HepG2 (cell line): ENCODE data around the gene NDE1. TPM values are rescaled to one million over a fixed set of nuclear protein-coding genes. Genes with fewer than 3 reads are reported as not detected.

Experiments used
- KAT7 ChIP-seq: IDR thresholded peaks from 2 replicates; pipeline ENCODE4 v1.6.1; 2018; ENCODE audit warnings: borderline replicate concordance, missing compliant biosample characterization
- KDM5B ChIP-seq: sonication (generic); formaldehyde crosslinking; IDR thresholded peaks from 2 replicates; pipeline ENCODE4 v1.4.0; 2020; ENCODE audit warnings: missing genetic modification reagents, mild to moderate bottlenecking, borderline replicate concordance
- MED1 ChIP-seq: sonication (generic); formaldehyde crosslinking; IDR thresholded peaks from 2 replicates; pipeline ENCODE4 v1.4.0; 2020; ENCODE audit warnings: missing genetic modification reagents
- NONO ChIP-seq, 2 experiments: fragments of 450-650 bp in 1 of 2; sonication (generic) in 1 of 2; formaldehyde crosslinking in 1 of 2; IDR thresholded peaks in 1 of 2; conservative IDR thresholded peaks in 1 of 2; 2 replicates each; pipeline versions ENCODE4 v1.6.1 to v1.8.0; 2017 to 2022; ENCODE audit warnings: mild to moderate bottlenecking in 1 of 2, missing genetic modification reagents in 1 of 2, moderate library complexity in 1 of 2
- PAX8 ChIP-seq: sonication (generic); formaldehyde crosslinking; IDR thresholded peaks from 2 replicates; pipeline ENCODE4 v1.8.0; 2022; ENCODE audit warnings: mild to moderate bottlenecking, missing genetic modification reagents, borderline replicate concordance
- ZBTB21 ChIP-seq: sonication (generic); formaldehyde crosslinking; IDR thresholded peaks from 2 replicates; pipeline ENCODE4 v1.4.0; 2020; ENCODE audit warnings: missing genetic modification reagents
- ZNF225 ChIP-seq: sonication (generic); formaldehyde crosslinking; IDR thresholded peaks from 2 replicates; pipeline ENCODE4 v1.4.0; 2020; ENCODE audit warnings: mild to moderate bottlenecking, missing genetic modification reagents
- ZNF251 ChIP-seq: sonication (generic); formaldehyde crosslinking; IDR thresholded peaks from 2 replicates; pipeline ENCODE4 v1.9.0; 2021; ENCODE audit warnings: mild to moderate bottlenecking, missing genetic modification reagents
- ZNF362 ChIP-seq: sonication (generic); formaldehyde crosslinking; IDR thresholded peaks from 2 replicates; pipeline ENCODE4 v1.4.0; 2020; ENCODE audit warnings: missing genetic modification reagents, mild to moderate bottlenecking, borderline replicate concordance
- ZNF569 ChIP-seq: sonication (generic); formaldehyde crosslinking; IDR thresholded peaks from 2 replicates; pipeline ENCODE4 v1.5.0; 2020; ENCODE audit warnings: mild to moderate bottlenecking, missing genetic modification reagents, moderate library complexity, borderline replicate concordance
- ZSCAN21 ChIP-seq: sonication (generic); formaldehyde crosslinking; IDR thresholded peaks from 2 replicates; pipeline ENCODE4 v1.8.0; 2022; ENCODE audit warnings: mild to moderate bottlenecking, missing genetic modification reagents, moderate library complexity, borderline replicate concordance
- polyA plus RNA-seq, 8 experiments: library from polyadenylated mRNA; depleted of rRNA in 3 of 8; stranded (reverse) in 7 of 8; unstranded in 1 of 8; fragments of >200 nt; fragmentation: Illumina TruSeq in 4 of 8; extraction: Trizol in 4 of 8; gene quantifications; 2 replicates each; pipeline versions ENCODE4 v1.2.1 to v1.2.3, GENCODE V29; 2011 to 2016; ENCODE audit warnings: low read depth in 4 of 8, missing spikeins in 1 of 8, mixed read lengths in 1 of 8; ENCODE audit not compliant: insufficient read depth in 1 of 8
- total RNA-seq, 5 experiments: library from RNA; depleted of rRNA; stranded (reverse); fragments of >200 nt; fragmentation: Illumina TruSeq; extraction: Trizol; gene quantifications; 2 replicates each; pipeline ENCODE4 v1.2.3, GENCODE V29; 2016; ENCODE audit warnings: low read depth in 1 of 5
- TF ChIP-seq, protein P1 (sequence below), 2 experiments: IDR thresholded peaks; 2 replicates each; pipeline ENCODE4 v1.6.1; 2011 to 2012; ENCODE audit warnings: low read length in 2 of 2, borderline replicate concordance in 1 of 2, low read depth in 1 of 2, mild to moderate bottlenecking in 1 of 2, moderate library complexity in 1 of 2
- TF ChIP-seq, protein P2 (sequence below): sonication (generic); formaldehyde crosslinking; IDR thresholded peaks from 2 replicates; pipeline ENCODE4 v1.9.0; 2021; ENCODE audit warnings: missing genetic modification reagents, borderline replicate concordance
- TF ChIP-seq, protein P3 (sequence below): sonication (generic); formaldehyde crosslinking; IDR thresholded peaks from 2 replicates; pipeline ENCODE4 v1.5.1; 2020; ENCODE audit warnings: mild to moderate bottlenecking, missing genetic modification reagents, moderate library complexity
- TF ChIP-seq, protein P4 (sequence below): sonication (generic); formaldehyde crosslinking; IDR thresholded peaks from 2 replicates; pipeline ENCODE4 v1.9.0; 2022; ENCODE audit warnings: low read depth, missing genetic modification reagents

Gene NDE1
- total and polyA plus RNA-seq, 2 of the 13 experiments (the other 11 are each of a cell fraction or from before 2014, with no cell fraction given): 40.9 to 72.5 TPM

- TF ChIP-seq ZNF251 (no peak), KDM5B (CRISPR knock-in tag) (no peak), NONO (IDR thresholded peaks at IDR 0.05) (no peak), NONO (CRISPR knock-in tag; conservative IDR thresholded peaks at IDR 0.05) (0 out of 2 replicates have a peak, but pooled peaks have one; percentile 48), ZNF569 (CRISPR knock-in tag) (no peak), ZBTB21 (CRISPR knock-in tag) (no peak), MED1 (CRISPR knock-in tag) (peak; percentile 99), PAX8 (CRISPR knock-in tag) (no peak), KAT7 (CRISPR knock-in tag) (no peak; the same call in 1 of the 2 replicates), ZNF362 (peak; percentile 98), ZSCAN21 (peak; percentile 64; the same call in 1 of the 2 replicates), ZNF225 (CRISPR knock-in tag) (no peak)
- TF ChIP-seq, protein P1, sequence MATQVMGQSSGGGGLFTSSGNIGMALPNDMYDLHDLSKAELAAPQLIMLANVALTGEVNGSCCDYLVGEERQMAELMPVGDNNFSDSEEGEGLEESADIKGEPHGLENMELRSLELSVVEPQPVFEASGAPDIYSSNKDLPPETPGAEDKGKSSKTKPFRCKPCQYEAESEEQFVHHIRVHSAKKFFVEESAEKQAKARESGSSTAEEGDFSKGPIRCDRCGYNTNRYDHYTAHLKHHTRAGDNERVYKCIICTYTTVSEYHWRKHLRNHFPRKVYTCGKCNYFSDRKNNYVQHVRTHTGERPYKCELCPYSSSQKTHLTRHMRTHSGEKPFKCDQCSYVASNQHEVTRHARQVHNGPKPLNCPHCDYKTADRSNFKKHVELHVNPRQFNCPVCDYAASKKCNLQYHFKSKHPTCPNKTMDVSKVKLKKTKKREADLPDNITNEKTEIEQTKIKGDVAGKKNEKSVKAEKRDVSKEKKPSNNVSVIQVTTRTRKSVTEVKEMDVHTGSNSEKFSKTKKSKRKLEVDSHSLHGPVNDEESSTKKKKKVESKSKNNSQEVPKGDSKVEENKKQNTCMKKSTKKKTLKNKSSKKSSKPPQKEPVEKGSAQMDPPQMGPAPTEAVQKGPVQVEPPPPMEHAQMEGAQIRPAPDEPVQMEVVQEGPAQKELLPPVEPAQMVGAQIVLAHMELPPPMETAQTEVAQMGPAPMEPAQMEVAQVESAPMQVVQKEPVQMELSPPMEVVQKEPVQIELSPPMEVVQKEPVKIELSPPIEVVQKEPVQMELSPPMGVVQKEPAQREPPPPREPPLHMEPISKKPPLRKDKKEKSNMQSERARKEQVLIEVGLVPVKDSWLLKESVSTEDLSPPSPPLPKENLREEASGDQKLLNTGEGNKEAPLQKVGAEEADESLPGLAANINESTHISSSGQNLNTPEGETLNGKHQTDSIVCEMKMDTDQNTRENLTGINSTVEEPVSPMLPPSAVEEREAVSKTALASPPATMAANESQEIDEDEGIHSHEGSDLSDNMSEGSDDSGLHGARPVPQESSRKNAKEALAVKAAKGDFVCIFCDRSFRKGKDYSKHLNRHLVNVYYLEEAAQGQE (IDR thresholded peaks at IDR 0.05; ENCODE audit: borderline replicate concordance in 1 of 2, low read depth in 1 of 2, low read length in 2 of 2): no peak
- TF ChIP-seq, protein P2, sequence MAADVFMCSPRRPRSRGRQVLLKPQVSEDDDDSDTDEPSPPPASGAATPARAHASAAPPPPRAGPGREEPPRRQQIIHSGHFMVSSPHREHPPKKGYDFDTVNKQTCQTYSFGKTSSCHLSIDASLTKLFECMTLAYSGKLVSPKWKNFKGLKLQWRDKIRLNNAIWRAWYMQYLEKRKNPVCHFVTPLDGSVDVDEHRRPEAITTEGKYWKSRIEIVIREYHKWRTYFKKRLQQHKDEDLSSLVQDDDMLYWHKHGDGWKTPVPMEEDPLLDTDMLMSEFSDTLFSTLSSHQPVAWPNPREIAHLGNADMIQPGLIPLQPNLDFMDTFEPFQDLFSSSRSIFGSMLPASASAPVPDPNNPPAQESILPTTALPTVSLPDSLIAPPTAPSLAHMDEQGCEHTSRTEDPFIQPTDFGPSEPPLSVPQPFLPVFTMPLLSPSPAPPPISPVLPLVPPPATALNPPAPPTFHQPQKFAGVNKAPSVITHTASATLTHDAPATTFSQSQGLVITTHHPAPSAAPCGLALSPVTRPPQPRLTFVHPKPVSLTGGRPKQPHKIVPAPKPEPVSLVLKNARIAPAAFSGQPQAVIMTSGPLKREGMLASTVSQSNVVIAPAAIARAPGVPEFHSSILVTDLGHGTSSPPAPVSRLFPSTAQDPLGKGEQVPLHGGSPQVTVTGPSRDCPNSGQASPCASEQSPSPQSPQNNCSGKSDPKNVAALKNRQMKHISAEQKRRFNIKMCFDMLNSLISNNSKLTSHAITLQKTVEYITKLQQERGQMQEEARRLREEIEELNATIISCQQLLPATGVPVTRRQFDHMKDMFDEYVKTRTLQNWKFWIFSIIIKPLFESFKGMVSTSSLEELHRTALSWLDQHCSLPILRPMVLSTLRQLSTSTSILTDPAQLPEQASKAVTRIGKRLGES (CRISPR knock-in tag): no peak
- TF ChIP-seq, protein P3, sequence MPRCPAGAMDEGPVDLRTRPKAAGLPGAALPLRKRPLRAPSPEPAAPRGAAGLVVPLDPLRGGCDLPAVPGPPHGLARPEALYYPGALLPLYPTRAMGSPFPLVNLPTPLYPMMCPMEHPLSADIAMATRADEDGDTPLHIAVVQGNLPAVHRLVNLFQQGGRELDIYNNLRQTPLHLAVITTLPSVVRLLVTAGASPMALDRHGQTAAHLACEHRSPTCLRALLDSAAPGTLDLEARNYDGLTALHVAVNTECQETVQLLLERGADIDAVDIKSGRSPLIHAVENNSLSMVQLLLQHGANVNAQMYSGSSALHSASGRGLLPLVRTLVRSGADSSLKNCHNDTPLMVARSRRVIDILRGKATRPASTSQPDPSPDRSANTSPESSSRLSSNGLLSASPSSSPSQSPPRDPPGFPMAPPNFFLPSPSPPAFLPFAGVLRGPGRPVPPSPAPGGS (CRISPR knock-in tag): no peak
- TF ChIP-seq, protein P4, sequence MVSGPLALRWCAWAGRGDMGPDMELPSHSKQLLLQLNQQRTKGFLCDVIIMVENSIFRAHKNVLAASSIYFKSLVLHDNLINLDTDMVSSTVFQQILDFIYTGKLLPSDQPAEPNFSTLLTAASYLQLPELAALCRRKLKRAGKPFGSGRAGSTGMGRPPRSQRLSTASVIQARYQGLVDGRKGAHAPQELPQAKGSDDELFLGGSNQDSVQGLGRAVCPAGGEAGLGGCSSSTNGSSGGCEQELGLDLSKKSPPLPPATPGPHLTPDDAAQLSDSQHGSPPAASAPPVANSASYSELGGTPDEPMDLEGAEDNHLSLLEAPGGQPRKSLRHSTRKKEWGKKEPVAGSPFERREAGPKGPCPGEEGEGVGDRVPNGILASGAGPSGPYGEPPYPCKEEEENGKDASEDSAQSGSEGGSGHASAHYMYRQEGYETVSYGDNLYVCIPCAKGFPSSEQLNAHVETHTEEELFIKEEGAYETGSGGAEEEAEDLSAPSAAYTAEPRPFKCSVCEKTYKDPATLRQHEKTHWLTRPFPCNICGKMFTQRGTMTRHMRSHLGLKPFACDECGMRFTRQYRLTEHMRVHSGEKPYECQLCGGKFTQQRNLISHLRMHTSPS (CRISPR knock-in tag): no peak
Measured at GRCh38 chr16:15608398-15609285, 41.4 kb upstream of the NDE1 start (continued).
